Neuronal stem cell (in vitro differentiated cells): ENCODE data around the gene BCL2.
A peak's percentile ranks its signal among the peaks of the same experiment; 100 is the strongest.

Source experiments
- DNase-seq: peaks from one replicate; pipeline ENCODE4 v3.0.0-alpha.2; 2013; ENCODE audit warnings: low spot score
- H2AFZ ChIP-seq: one replicate; pipeline ENCODE4 v1.6.1; 2013; ENCODE audit warnings: mild to moderate bottlenecking, low read length, inconsistent platforms
- H2AK5ac ChIP-seq: 2 replicates; pipeline ENCODE4 v1.6.1; 2013; ENCODE audit warnings: low read depth, mild to moderate bottlenecking, inconsistent platforms, low read length, moderate library complexity, mixed read lengths
- H2BK120ac ChIP-seq: 2 replicates; pipeline ENCODE4 v1.6.1; 2013; ENCODE audit warnings: low read depth, mild to moderate bottlenecking, inconsistent platforms, low read length, moderate library complexity, mixed read lengths
- H2BK12ac ChIP-seq: one replicate; pipeline ENCODE4 v1.6.1; 2013; ENCODE audit warnings: low read length, inconsistent platforms
- H2BK15ac ChIP-seq: 2 replicates; pipeline ENCODE4 v1.6.1; 2013; ENCODE audit warnings: mild to moderate bottlenecking, low read length, inconsistent platforms, mixed read lengths
- H2BK5ac ChIP-seq: one replicate; pipeline ENCODE4 v1.6.1; 2013; ENCODE audit warnings: inconsistent platforms, mild to moderate bottlenecking, low read length, moderate library complexity
- H3K14ac ChIP-seq: one replicate; pipeline ENCODE4 v1.6.1; 2013; ENCODE audit warnings: low read length, inconsistent platforms
- H3K18ac ChIP-seq: 2 replicates; pipeline ENCODE4 v1.6.1; 2013; ENCODE audit warnings: low read length, inconsistent platforms
- H3K23ac ChIP-seq: 2 replicates; pipeline ENCODE4 v1.6.1; 2013; ENCODE audit warnings: low read depth, mild to moderate bottlenecking, mixed read lengths, low read length, inconsistent platforms; ENCODE audit not compliant: poor library complexity
- H3K27ac ChIP-seq: replicated peaks from 3 replicates; pipeline ENCODE4 v1.5.1; 2013; ENCODE audit warnings: low read length, inconsistent platforms
- H3K27me3 ChIP-seq, 3 experiments: 2 replicates each; pipeline ENCODE4 v1.6.1; 2013; ENCODE audit warnings: low read length in 3 of 3, mild to moderate bottlenecking in 2 of 3, inconsistent platforms in 1 of 3, low read depth in 1 of 3, mixed read lengths in 1 of 3, moderate library complexity in 1 of 3; ENCODE audit not compliant: control insufficient read depth in 3 of 3, insufficient read depth in 3 of 3
- H3K36me3 ChIP-seq, 2 donors: replicated peaks in 1 of 2; 2 replicates each; pipeline ENCODE4 v1.6.1; 2013; ENCODE audit warnings: low read length in 2 of 2; ENCODE audit not compliant: control insufficient read depth in 2 of 2, insufficient read depth in 2 of 2
- H3K4ac ChIP-seq: 2 replicates; pipeline ENCODE4 v1.6.1; 2013; ENCODE audit warnings: inconsistent platforms, mild to moderate bottlenecking, low read length, moderate library complexity
- H3K4me1 ChIP-seq, 2 donors: 1 replicate in 1 of 2; 2 replicates in 1 of 2; pipeline ENCODE4 v1.6.1; 2013; ENCODE audit warnings: low read length in 2 of 2, low read depth in 1 of 2; ENCODE audit not compliant: control insufficient read depth in 2 of 2, insufficient read depth in 1 of 2
- H3K4me2 ChIP-seq: one replicate; pipeline ENCODE4 v1.6.1; 2013; ENCODE audit warnings: mild to moderate bottlenecking, low read length, inconsistent platforms; ENCODE audit not compliant: insufficient read depth, poor library complexity, severe bottlenecking
- H3K4me3 ChIP-seq, 2 donors: 2 replicates each; pipeline ENCODE4 v1.5.1; 2013; ENCODE audit warnings: low read length in 2 of 2, mild to moderate bottlenecking in 2 of 2, inconsistent platforms in 1 of 2, moderate library complexity in 1 of 2
- H3K79me1 ChIP-seq: one replicate; pipeline ENCODE4 v1.6.1; 2013; ENCODE audit warnings: low read depth, mild to moderate bottlenecking, inconsistent platforms, low read length, moderate library complexity
- H3K9ac ChIP-seq: one replicate; pipeline ENCODE4 v1.6.1; 2013; ENCODE audit warnings: mild to moderate bottlenecking, low read depth, low read length, inconsistent platforms; ENCODE audit not compliant: poor library complexity
- H3K9me3 ChIP-seq, 2 donors: replicated peaks in 1 of 2; 2 replicates each; pipeline versions ENCODE3 to v1.6.1; 2013; ENCODE audit warnings: low read length in 2 of 2, mild to moderate bottlenecking in 2 of 2, inconsistent platforms in 1 of 2, low read depth in 1 of 2, mixed read lengths in 1 of 2, moderate library complexity in 1 of 2; ENCODE audit not compliant: control insufficient read depth in 2 of 2, insufficient read depth in 1 of 2
- H4K8ac ChIP-seq: one replicate; pipeline ENCODE4 v1.6.1; 2013; ENCODE audit warnings: low read depth, mild to moderate bottlenecking, inconsistent platforms, low read length, moderate library complexity
- H4K91ac ChIP-seq: one replicate; pipeline ENCODE4 v1.6.1; 2013; ENCODE audit warnings: low read length, low read depth, mild to moderate bottlenecking, inconsistent platforms; ENCODE audit not compliant: poor library complexity
- WGBS, 2 donors: extraction: QIAGEN DNeasy Blood & Tissue Kit; methylation state at CpG; one replicate each; pipeline ENCODE4 v1.1.7; 2013; ENCODE audit warnings: missing lambda C conversion rate in 2 of 2, mixed read lengths in 1 of 2; ENCODE audit not compliant: insufficient read length in 2 of 2, insufficient replicate concordance in 1 of 2; ENCODE audit errors: extremely low coverage in 2 of 2; 5-methylcytosine and 5-hydroxymethylcytosine counted together

BCL2 gene

GRCh38 chr18:63317982-63318888 lies 1.3 kb downstream of the BCL2 start:
- Histone ChIP-seq H3K23ac (peak overlapping the region; percentile 48), H3K14ac (no peak overlapping the region), H4K91ac (no peak overlapping the region), H3K4ac (no peak overlapping the region), H2BK120ac (no peak overlapping the region), H3K79me1 (no peaks in the 10 kb centered on the region), H3K18ac (peak overlapping the region; percentile 89), H3K9me3 (no peaks in the 10 kb centered on the region), H2BK15ac (no peak overlapping the region), H3K36me3 (no peaks in the 10 kb centered on the region), H2AFZ (peak overlapping the region; percentile 81), H3K27me3 (no peaks in the 10 kb centered on the region), H3K4me3 (peak overlapping the region; percentile 84 to 87), H2BK5ac (no peak overlapping the region), H2AK5ac (peak overlapping the region; percentile 29), H3K27ac (no peak overlapping the region), H3K4me1 (peaks cover 12 to 18% of the 10 kb centered on the region in 2 donors), H2BK12ac (no peak overlapping the region), H3K9ac (peak overlapping the region; percentile 85), H3K4me2 (peak overlapping the region; percentile 88), H4K8ac (no peak overlapping the region)
- DNase-seq = no peak
- WGBS, 2 donors = no CpG with 5 or more reads among the region's 66 CpGs

GRCh38 chr18:63317556-63317946 lies 2.0 kb downstream of the BCL2 start:
- Histone ChIP-seq H3K36me3 (no peaks in the 10 kb centered on the region), H3K4me2 (peak overlapping the region; percentile 88), H2BK120ac (no peak overlapping the region), H3K4me1 (peaks cover 10 to 15% of the 10 kb centered on the region in 2 donors), H3K18ac (no peak overlapping the region), H3K4ac (no peak overlapping the region), H2BK5ac (no peak overlapping the region), H3K14ac (no peak overlapping the region), H2BK12ac (no peak overlapping the region), H3K79me1 (no peaks in the 10 kb centered on the region), H2AFZ (peak overlapping the region; percentile 81), H3K4me3 (peak overlapping the region; percentile 84 to 87), H2BK15ac (no peak overlapping the region), H3K9ac (no peak overlapping the region), H4K8ac (no peak overlapping the region), H4K91ac (no peak overlapping the region), H3K27ac (no peak overlapping the region), H3K27me3 (no peaks in the 10 kb centered on the region), H2AK5ac (no peak overlapping the region), H3K23ac (no peak overlapping the region), H3K9me3 (no peaks in the 10 kb centered on the region)
- DNase-seq = no peak
- whole genome bisulfite sequencing, 2 donors = no CpG with 5 or more reads among the region's 10 CpGs

- no peaks in the 10 kb centered on the region for H3K27me3 ChIP-seq
These were observed 2.7 kb downstream of the BCL2 start for GRCh38 chr18:63316612-63317555.

GRCh38 chr18:63315876-63316275 lies 3.7 kb downstream of the BCL2 start:
- Histone ChIP-seq H3K4ac (no peak overlapping the region), H3K27ac (no peak overlapping the region), H3K79me1 (no peaks in the 10 kb centered on the region), H2AK5ac (no peak overlapping the region), H3K9me3 (no peaks in the 10 kb centered on the region), H3K4me2 (no peak overlapping the region), H3K4me1 (peaks cover 7 to 12% of the 10 kb centered on the region in 2 donors), H3K9ac (no peak overlapping the region), H3K36me3 (peaks cover 0 to 3% of the 10 kb centered on the region in 2 donors), H2BK5ac (no peak overlapping the region), H3K23ac (no peak overlapping the region), H2BK120ac (no peak overlapping the region), H3K18ac (no peak overlapping the region), H2AFZ (no peak overlapping the region), H3K4me3 (no peak overlapping the region), H2BK12ac (no peak overlapping the region), H3K14ac (no peak overlapping the region), H4K91ac (no peak overlapping the region), H2BK15ac (no peak overlapping the region), H4K8ac (no peak overlapping the region), H3K27me3 (no peaks in the 10 kb centered on the region)
- DNase-seq = no peak

More at GRCh38 chr18:63316612-63317555, 2.7 kb downstream of the BCL2 start:
- Histone ChIP-seq H3K23ac (no peak overlapping the region), H3K27ac (no peak overlapping the region), H2AK5ac (no peak overlapping the region), H3K4me1 (peaks cover 10 to 12% of the 10 kb centered on the region in 2 donors), H2BK120ac (no peak overlapping the region), H2BK5ac (no peak overlapping the region), H3K4me3 (peak overlapping the region in 1 of 2 donors; percentile 87), H3K36me3 (no peaks in the 10 kb centered on the region), H2AFZ (no peak overlapping the region), H3K9ac (no peak overlapping the region), H3K18ac (no peak overlapping the region), H2BK15ac (no peak overlapping the region), H3K4ac (no peak overlapping the region), H3K79me1 (no peaks in the 10 kb centered on the region), H4K91ac (no peak overlapping the region), H2BK12ac (no peak overlapping the region), H3K4me2 (no peak overlapping the region), H4K8ac (no peak overlapping the region), H3K14ac (no peak overlapping the region), H3K9me3 (no peaks in the 10 kb centered on the region)
- no peak for DNase-seq
- no CpG with 5 or more reads among the region's 4 CpGs for WGBS, 2 donors
